PC-9 (cell line): ENCODE results near the gene MAEA. TPM values are rescaled to one million over a fixed set of nuclear protein-coding genes. Genes with fewer than 3 reads are reported as not detected.

Experiments used
- BruUV-seq: library from RNA; stranded (reverse); fragments of 400-500 nt; replicated peaks from 2 replicates; lab custom pipeline; 2021; lab: Mats Ljungman, UMichigan
- CTCF ChIA-PET: fragments of 300-600 bp; sonication (Branson Sonifier 250); formaldehyde crosslinking; loops from one replicate; lab custom pipeline; 2022; ENCODE audit warnings: antibody characterized with exemption; lab: Charles Lee
- POLR2A ChIA-PET: fragments of 300-600 bp; sonication (Branson Sonifier 250); formaldehyde crosslinking; loops from one replicate; lab custom pipeline; 2022; ENCODE audit warnings: antibody characterized with exemption; ENCODE audit not compliant: unreplicated experiment; lab: Charles Lee
- DNase-seq, 2 experiments: peaks; one replicate each; pipeline versions ENCODE4 v3.0.0 to v3.0.0-alpha.2; 2015 to 2022; ENCODE audit warnings: mixed read lengths in 1 of 2
- H2AFZ ChIP-seq: fragments of 200-600 bp; sonication (generic); 2 replicates; pipeline ENCODE4 v1.8.1; 2017; ENCODE audit warnings: antibody characterized with exemption
- H3F3A ChIP-seq: fragments of 200-600 bp; sonication (generic); 2 replicates; pipeline ENCODE4 v1.8.1; 2017; ENCODE audit warnings: antibody characterized with exemption, mild to moderate bottlenecking, low read depth; ENCODE audit not compliant: insufficient read depth
- H3K27ac ChIP-seq: fragments of 200-600 bp; sonication (generic); 2 replicates; pipeline ENCODE4 v1.6.1; 2016; ENCODE audit warnings: mixed run types
- H3K27me3 ChIP-seq: fragments of 200-600 bp; sonication (generic); 2 replicates; pipeline ENCODE4 v1.6.1; 2016; ENCODE audit warnings: low read depth, mixed run types; ENCODE audit not compliant: insufficient read depth
- H3K36me3 ChIP-seq: fragments of 200-600 bp; sonication (generic); 2 replicates; pipeline ENCODE4 v1.6.1; 2016; ENCODE audit warnings: low read depth, mixed run types
- H3K4me1 ChIP-seq: fragments of 200-600 bp; sonication (generic); replicated peaks from 2 replicates; pipeline ENCODE4 v1.6.1; 2016; ENCODE audit warnings: mixed run types; ENCODE audit not compliant: insufficient read depth
- H3K4me2 ChIP-seq: fragments of 200-600 bp; sonication (generic); 2 replicates; pipeline ENCODE4 v1.6.1; 2017; ENCODE audit warnings: mixed run types
- H3K4me3 ChIP-seq: fragments of 200-600 bp; sonication (generic); 2 replicates; pipeline ENCODE4 v1.6.1; 2016; ENCODE audit warnings: mixed run types
- H3K79me2 ChIP-seq: fragments of 200-600 bp; sonication (generic); 2 replicates; pipeline ENCODE4 v1.6.1; 2017; ENCODE audit warnings: low read depth, mixed run types
- H3K9me2 ChIP-seq: fragments of 200-600 bp; sonication (generic); 2 replicates; pipeline ENCODE4 v1.8.1; 2017; ENCODE audit warnings: mild to moderate bottlenecking; ENCODE audit not compliant: insufficient read depth
- H3K9me3 ChIP-seq: fragments of 200-600 bp; sonication (generic); 2 replicates; pipeline ENCODE4 v1.8.1; 2016; ENCODE audit warnings: low read depth; ENCODE audit not compliant: insufficient read depth
- H4K20me1 ChIP-seq: fragments of 200-600 bp; sonication (generic); 2 replicates; pipeline ENCODE4 v1.8.1; 2017; ENCODE audit not compliant: insufficient read depth
- CTCF ChIP-seq: fragments of 200-600 bp; sonication (generic); conservative IDR thresholded peaks from 2 replicates; pipeline ENCODE4 v1.6.1; 2017; ENCODE audit warnings: mixed run types, antibody characterized with exemption, mild to moderate bottlenecking, moderate library complexity
- EZH2 ChIP-seq: fragments of 200-600 bp; sonication (generic); IDR thresholded peaks from 2 replicates; pipeline ENCODE4 v1.8.0; 2017; ENCODE audit warnings: antibody characterized with exemption, low read depth
- intact Hi-C: fragments of 100-400 bp; cut with micrococcal nuclease; formaldehyde crosslinking; loops from one replicate; pipeline ENCODE4 v1.10.0; 2022; ENCODE audit not compliant: unreplicated experiment
- total RNA-seq: library from RNA; stranded (reverse); gene quantifications from 2 replicates; pipeline ENCODE4 v1.2.3, GENCODE V29; 2021

MAEA gene
- total RNA-seq, 1 experiment from 2014 or later, result 79.4 TPM

- Histone ChIP-seq H3K4me3 (no peak overlapping the region), H2AFZ (no peak overlapping the region), H3K27ac (no peak overlapping the region), H3K4me2 (no peak overlapping the region), H3K79me2 (peaks cover 73% of the 10 kb centered on the region), H3K4me1 (peaks cover 19% of the 10 kb centered on the region), H3K27me3 (no peaks in the 10 kb centered on the region), H3K9me2 (no peaks in the 10 kb centered on the region), H3K36me3 (no peaks in the 10 kb centered on the region), H3F3A (peaks cover 7% of the 10 kb centered on the region), H4K20me1 (peaks cover 58% of the 10 kb centered on the region), H3K9me3 (no peaks in the 10 kb centered on the region)
- no TSS peak for BruUV-seq
- ChIA-PET POLR2A (interaction anchor here (0.5 kb wide), 1 partner anchor 36 kb away, joined by 8 read pairs; no protein-coding TSS in a partner anchor), CTCF (no interaction called here)
- no peak for DNase-seq
- TF ChIP-seq EZH2, result no peak
- TF ChIP-seq CTCF, result no peak
- intact Hi-C loops, result loop anchor here (5.0 kb wide), 1 partner anchor 47 kb away; the partner anchor contains the start of gene CTBP1
Observed at GRCh38 chr4:1293991-1294390, 4.3 kb downstream of the MAEA start.

DNA sequence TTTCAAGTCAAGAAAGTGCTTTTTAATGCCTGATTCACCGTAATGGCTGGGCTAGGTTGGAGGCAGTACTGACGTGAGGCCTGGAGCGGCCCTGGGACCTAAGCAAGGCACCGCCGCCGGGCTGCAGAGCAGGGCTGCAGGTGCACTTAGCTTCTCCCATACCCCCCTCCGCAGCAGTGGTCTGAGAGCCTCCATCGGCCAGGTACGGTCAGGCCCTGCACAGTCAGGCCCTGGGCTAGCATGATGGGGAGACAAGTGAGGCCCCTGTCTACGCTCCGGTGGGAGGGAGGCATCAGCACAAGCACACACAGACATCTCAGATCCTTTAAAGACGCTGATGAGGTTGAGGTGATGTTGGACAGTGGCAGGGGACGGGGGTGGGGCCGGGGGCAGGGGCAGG, 4.7 kb downstream of the MAEA start:
- intact Hi-C loops, result loop anchor here (5.0 kb wide), 1 partner anchor 47 kb away; the partner anchor contains the start of gene CTBP1
- no peak overlapping the region for H3K27ac ChIP-seq

DNA sequence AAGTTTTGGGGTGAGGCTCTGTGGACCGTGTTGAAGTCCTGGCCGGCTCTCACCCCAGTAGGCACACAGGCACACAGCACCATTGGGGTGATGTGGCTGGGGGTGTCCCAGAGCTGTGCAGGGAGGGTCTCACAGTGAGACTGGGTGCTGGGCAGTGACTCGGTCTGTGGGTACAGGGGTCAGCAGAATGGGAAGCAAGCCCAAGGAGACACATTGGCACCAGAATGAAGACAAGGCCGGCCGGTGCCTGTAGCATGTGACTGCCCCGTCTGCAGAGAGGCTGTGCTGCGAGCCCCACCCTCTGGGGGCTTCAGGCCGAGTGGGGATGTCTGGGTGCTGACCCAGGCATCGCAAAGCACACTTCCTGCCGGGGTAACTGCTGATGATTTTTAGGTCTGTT, 5.2 kb downstream of the MAEA start:
- Histone ChIP-seq H3K79me2 (peaks cover 82% of the 10 kb centered on the region), H2AFZ (no peak overlapping the region), H3K9me3 (no peaks in the 10 kb centered on the region), H3K4me3 (no peak overlapping the region), H4K20me1 (peaks cover 67% of the 10 kb centered on the region), H3K4me2 (no peak overlapping the region), H3F3A (peaks cover 4% of the 10 kb centered on the region; the same call in 1 of the 2 replicates), H3K9me2 (no peaks in the 10 kb centered on the region), H3K36me3 (no peaks in the 10 kb centered on the region; the same call in 1 of the 2 replicates), H3K4me1 (peaks cover 19% of the 10 kb centered on the region), H3K27ac (no peak overlapping the region), H3K27me3 (no peaks in the 10 kb centered on the region)
- intact Hi-C loops, result loop anchor here (5.0 kb wide), 1 partner anchor 48 kb away; the partner anchor contains the start of gene CTBP1
- no peak for DNase-seq
- POLR2A ChIA-PET, result interaction anchor here (0.5 kb wide), 1 partner anchor 35 kb away, joined by 8 read pairs; no protein-coding TSS in a partner anchor
- no TSS peak for BruUV-seq
- CTCF ChIA-PET, result no interaction called here
- no peak for TF ChIP-seq CTCF

More for the DNA sequence above, 4.7 kb downstream of the MAEA start:
- Histone ChIP-seq H3K79me2 (peaks cover 77% of the 10 kb centered on the region), H3K36me3 (no peaks in the 10 kb centered on the region), H3K27me3 (no peaks in the 10 kb centered on the region), H4K20me1 (peaks cover 62% of the 10 kb centered on the region), H3K9me2 (no peaks in the 10 kb centered on the region), H2AFZ (no peak overlapping the region), H3K4me3 (no peak overlapping the region), H3F3A (peaks cover 4% of the 10 kb centered on the region; the same call in 1 of the 2 replicates), H3K4me2 (no peak overlapping the region), H3K9me3 (no peaks in the 10 kb centered on the region), H3K4me1 (peaks cover 19% of the 10 kb centered on the region)
- DNase-seq, result no peak
- TF ChIP-seq EZH2, result no peak
- no peak for TF ChIP-seq CTCF
- POLR2A ChIA-PET, result interaction anchor here (0.5 kb wide), 1 partner anchor 35 kb away, joined by 8 read pairs; no protein-coding TSS in a partner anchor
- no TSS peak for BruUV-seq
- CTCF ChIA-PET, result no interaction called here
